Measurements from ENCODE around the gene PTCD2. TPM values are rescaled to one million over a fixed set of nuclear protein-coding genes. Genes with fewer than 3 reads are reported as not detected.

Gene PTCD2
- total and polyA plus RNA-seq, 9 donors, result 3.3 to 12.9 (median 7.7) TPM

- Histone ChIP-seq H3K27ac (no peak overlapping the region), H3K27me3 (no peaks in the 10 kb centered on the region), H3K36me3 (no peaks in the 10 kb centered on the region), H3K4me3 (no peak overlapping the region), H3K4me1 (ENCODE audit: insufficient read depth) (no peaks in the 10 kb centered on the region), H3K9me3 (no peaks in the 10 kb centered on the region)
- DNase-seq, result no peak
- 57 to 63% (median 62%) methylated on average over 4 of the region's 4 CpGs for WGBS, 3 donors
- TF ChIP-seq EP300 (IDR thresholded peaks at IDR 0.05) (no peak), CTCF (IDR thresholded peaks at IDR 0.05) (no peak), POLR2A (IDR thresholded peaks at IDR 0.05) (no peak)
- intact Hi-C loops (cut with DNase I), result loop anchor here in 1 of 4 donors (10.0 kb wide), 1 partner anchor 147 kb away; no protein-coding TSS in a partner anchor
These were observed 57.9 kb downstream of the PTCD2 start for GRCh38 chr5:72377910-72378638.

- no peaks in the 10 kb centered on the region for H3K4me1 ChIP-seq (ENCODE audit: insufficient read depth)
- no peak for TF ChIP-seq EP300 (IDR thresholded peaks at IDR 0.05)
- TF ChIP-seq POLR2A (IDR thresholded peaks at IDR 0.05), result no peak
- H3K9me3 ChIP-seq, result no peaks in the 10 kb centered on the region
- intact Hi-C loops (cut with DNase I), result loop anchor here in 1 of 4 donors (10.0 kb wide), 1 partner anchor 146 kb away; no protein-coding TSS in a partner anchor
- H3K27ac ChIP-seq, result no peak overlapping the region
- H3K27me3 ChIP-seq, result no peaks in the 10 kb centered on the region
- no peak for DNase-seq
- no peaks in the 10 kb centered on the region for H3K36me3 ChIP-seq
- H3K4me3 ChIP-seq, result no peak overlapping the region
- WGBS, 3 donors, result 17 to 28% (median 27%) methylated on average over 4 of the region's 4 CpGs
These were observed 58.6 kb downstream of the PTCD2 start for GRCh38 chr5:72378639-72379289.

- TF ChIP-seq CTCF (IDR thresholded peaks at IDR 0.05) (no peak), EP300 (IDR thresholded peaks at IDR 0.05) (no peak), POLR2A (IDR thresholded peaks at IDR 0.05) (no peak)
- intact Hi-C loops (cut with DNase I), result loop anchor here in 1 of 4 donors (10.0 kb wide), 1 partner anchor 145 kb away; no protein-coding TSS in a partner anchor
- H3K27ac ChIP-seq, result no peak overlapping the region
These were observed 59.8 kb downstream of the PTCD2 start for GRCh38 chr5:72379936-72380335.

GRCh38 chr5:72380492-72381274 is 60.5 kb downstream of the PTCD2 start:
- 92 to 95% (median 92%) methylated on average over 7 of the region's 7 CpGs for WGBS, 3 donors
- TF ChIP-seq POLR2A (IDR thresholded peaks at IDR 0.05) (no peak), EP300 (IDR thresholded peaks at IDR 0.05) (no peak), CTCF (IDR thresholded peaks at IDR 0.05) (no peak)
- Histone ChIP-seq H3K27me3 (no peaks in the 10 kb centered on the region), H3K4me1 (ENCODE audit: insufficient read depth) (no peaks in the 10 kb centered on the region), H3K9me3 (no peaks in the 10 kb centered on the region), H3K27ac (no peak overlapping the region), H3K36me3 (no peaks in the 10 kb centered on the region), H3K4me3 (no peak overlapping the region)
- DNase-seq, result no peak
- intact Hi-C loops (cut with DNase I), result no loop called here

More at GRCh38 chr5:72379936-72380335, 59.8 kb downstream of the PTCD2 start:
- H3K4me3 ChIP-seq, result no peak overlapping the region
- WGBS, 3 donors, result 22 to 52% (median 31%) methylated on average over 10 of the region's 10 CpGs
- no peak for DNase-seq
- H3K9me3 ChIP-seq, result no peaks in the 10 kb centered on the region
- no peaks in the 10 kb centered on the region for H3K36me3 ChIP-seq
- no peaks in the 10 kb centered on the region for H3K27me3 ChIP-seq
- no peaks in the 10 kb centered on the region for H3K4me1 ChIP-seq (ENCODE audit: insufficient read depth)
